OCI-LY7 (cell line): ENCODE results near the gene CENPU. TPM values are rescaled to one million over a fixed set of nuclear protein-coding genes. Genes with fewer than 3 reads are reported as not detected.

Experiments used
- BruUV-seq: library from RNA; stranded (reverse); fragments of 400-500 nt; replicated peaks from 2 replicates; lab custom pipeline; 2021; lab: Mats Ljungman, UMichigan
- CTCF ChIA-PET: fragments of 300-600 bp; sonication (Branson Sonifier 250); formaldehyde crosslinking; loops from one replicate; lab custom pipeline; 2022; ENCODE audit warnings: antibody characterized with exemption; ENCODE audit not compliant: unreplicated experiment; lab: Charles Lee
- POLR2A ChIA-PET: fragments of 300-600 bp; sonication (Branson Sonifier 250); formaldehyde crosslinking; loops from one replicate; lab custom pipeline; 2022; ENCODE audit warnings: antibody characterized with exemption; lab: Charles Lee
- DNase-seq: peaks from one replicate; pipeline ENCODE4 v3.0.0-alpha.2; 2015; ENCODE audit warnings: low spot score
- H2AFZ ChIP-seq: fragments of 200-600 bp; sonication (generic), shearing (Covaris generic); 2 replicates; pipeline ENCODE4 v1.6.1; 2014; ENCODE audit warnings: mild to moderate bottlenecking, antibody characterized with exemption, low read length, moderate library complexity
- H3K27ac ChIP-seq: fragments of 200-600 bp; sonication (generic); 2 replicates; pipeline ENCODE4 v1.5.1; 2014; ENCODE audit warnings: mixed run types, low read depth, mild to moderate bottlenecking, moderate library complexity, low read length, inconsistent platforms; ENCODE audit not compliant: poor library complexity, severe bottlenecking
- H3K36me3 ChIP-seq: fragments of 200-600 bp; sonication (generic); 2 replicates; pipeline ENCODE4 v1.6.1; 2014; ENCODE audit warnings: mild to moderate bottlenecking, antibody characterized with exemption, low read length, moderate library complexity, mixed read lengths; ENCODE audit not compliant: insufficient read depth
- H3K4me1 ChIP-seq: fragments of 200-600 bp; sonication (generic); 2 replicates; pipeline ENCODE4 v1.5.1; 2014; ENCODE audit warnings: mild to moderate bottlenecking, low read length; ENCODE audit not compliant: insufficient read depth, poor library complexity, severe bottlenecking
- H3K4me2 ChIP-seq: fragments of 200-600 bp; sonication (generic); 2 replicates; pipeline ENCODE4 v1.6.1; 2014; ENCODE audit warnings: mild to moderate bottlenecking, low read length
- H3K4me3 ChIP-seq: fragments of 200-600 bp; sonication (generic); 2 replicates; pipeline ENCODE4 v1.5.1; 2014; ENCODE audit warnings: mild to moderate bottlenecking, low read depth, low read length; ENCODE audit not compliant: poor library complexity, severe bottlenecking
- H3K79me2 ChIP-seq: fragments of 200-600 bp; sonication (generic); 2 replicates; pipeline ENCODE4 v1.6.1; 2016; ENCODE audit warnings: low read depth, mild to moderate bottlenecking, low read length, moderate library complexity, mixed read lengths; ENCODE audit not compliant: insufficient read depth
- H3K9me2 ChIP-seq: fragments of 200-600 bp; sonication (generic); 2 replicates; pipeline ENCODE4 v1.6.1; 2016; ENCODE audit warnings: mild to moderate bottlenecking, low read length, mixed read lengths; ENCODE audit not compliant: insufficient read depth
- H3K9me3 ChIP-seq: fragments of 200-600 bp; sonication (generic); 2 replicates; pipeline ENCODE4 v1.6.1; 2014; ENCODE audit warnings: mild to moderate bottlenecking, mixed run types, low read length, mixed read lengths
- H4K20me1 ChIP-seq: fragments of 200-600 bp; sonication (generic); 2 replicates; pipeline ENCODE4 v1.6.1; 2014; ENCODE audit warnings: mild to moderate bottlenecking, antibody characterized with exemption, low read length, moderate library complexity, mixed read lengths; ENCODE audit not compliant: insufficient read depth
- CTCF ChIP-seq: fragments of 200-600 bp; sonication (generic); conservative IDR thresholded peaks from 2 replicates; pipeline ENCODE4 v1.5.1; 2014; ENCODE audit warnings: mild to moderate bottlenecking, antibody characterized with exemption, low read length, moderate library complexity, mixed read lengths
- EZH2phosphoT487 ChIP-seq: fragments of 200-600 bp; sonication (generic); IDR thresholded peaks from 2 replicates; pipeline ENCODE4 v1.6.1; 2018; ENCODE audit warnings: low read depth, borderline replicate concordance, mild to moderate bottlenecking, mixed run types, antibody characterized with exemption, low read length, moderate library complexity, mixed read lengths
- intact Hi-C: fragments of 100-400 bp; cut with micrococcal nuclease; formaldehyde crosslinking; loops from one replicate; pipeline ENCODE4 v1.10.0; 2022; ENCODE audit not compliant: unreplicated experiment
- total RNA-seq, 2 experiments: library from RNA; depleted of rRNA in 1 of 2; stranded (reverse); fragments of >200 nt in 1 of 2; shearing (Covaris generic) in 1 of 2; gene quantifications; 2 replicates each; pipeline ENCODE4 v1.2.3, GENCODE V29; 2014 to 2022

CENPU gene
- total RNA-seq, 2 experiments from 2014 or later: 83.9 to 132 TPM

GRCh38 chr4:184732126-184732525 lies 1.8 kb downstream of the CENPU start:
- Histone ChIP-seq H3K4me3 (peak overlapping the region; percentile 94), H3K9me3 (no peaks in the 10 kb centered on the region), H3K27ac (peak overlapping the region; percentile 84), H3K79me2 (peaks cover 67% of the 10 kb centered on the region), H2AFZ (no peak overlapping the region), H3K9me2 (no peaks in the 10 kb centered on the region), H3K4me1 (peaks cover 35% of the 10 kb centered on the region), H4K20me1 (peaks cover 27% of the 10 kb centered on the region), H3K4me2 (peak overlapping the region; percentile 78), H3K36me3 (peaks cover 54% of the 10 kb centered on the region)
- DNase-seq: peak; percentile 14
- no peak for TF ChIP-seq EZH2phosphoT487
- TF ChIP-seq CTCF: no peak
- BruUV-seq: no TSS peak
- CTCF ChIA-PET: interaction anchor here (0.8 to 1.4 kb wide), 2 partner anchors 9 to 15 kb away, joined by 3 read pairs; no protein-coding TSS in a partner anchor
- POLR2A ChIA-PET: interaction anchor here (0.6 to 2.6 kb wide), 7 partner anchors 9 to 1078 kb away, joined by 3 to 12 read pairs (median 3); no protein-coding TSS in a partner anchor
- intact Hi-C loops: loop anchor here (5.0 to 10.0 kb wide), 5 partner anchors 195 to 1463 kb away; partner anchors contain the start of genes CYP4V2 and IRF2

GRCh38 chr4:184731056-184731455 lies 2.8 kb downstream of the CENPU start:
- peak; percentile 27 for DNase-seq
- Histone ChIP-seq H3K9me2 (no peaks in the 10 kb centered on the region), H3K27ac (peak overlapping the region; percentile 13), H3K4me1 (peaks cover 43% of the 10 kb centered on the region), H3K9me3 (no peaks in the 10 kb centered on the region), H3K4me3 (peak overlapping the region; percentile 94), H3K36me3 (peaks cover 63% of the 10 kb centered on the region), H3K4me2 (peak overlapping the region; percentile 78), H2AFZ (no peak overlapping the region), H4K20me1 (peaks cover 27% of the 10 kb centered on the region), H3K79me2 (peaks cover 74% of the 10 kb centered on the region)
- ChIA-PET POLR2A (interaction anchor here (0.7 to 1.2 kb wide), 7 partner anchors 7 to 92 kb away, joined by 3 to 6 read pairs (median 3); partner anchors contain the start of genes CASP3 and PRIMPOL), CTCF (interaction anchor here (1.4 kb wide), 1 partner anchor 10 kb away, joined by 3 read pairs; no protein-coding TSS in a partner anchor)
- no peak for TF ChIP-seq CTCF
- intact Hi-C loops: loop anchor here (5.0 to 10.0 kb wide), 5 partner anchors 194 to 1464 kb away; partner anchors contain the start of genes CYP4V2 and IRF2
- BruUV-seq: no TSS peak

- Histone ChIP-seq H3K79me2 (peaks cover 79% of the 10 kb centered on the region), H3K4me3 (no peak overlapping the region), H3K4me2 (no peak overlapping the region; the same call in 1 of the 2 replicates), H4K20me1 (peaks cover 27% of the 10 kb centered on the region), H3K36me3 (peaks cover 75% of the 10 kb centered on the region), H2AFZ (no peak overlapping the region), H3K9me2 (no peaks in the 10 kb centered on the region), H3K4me1 (peaks cover 43% of the 10 kb centered on the region), H3K9me3 (no peaks in the 10 kb centered on the region), H3K27ac (no peak overlapping the region)
- no TSS peak for BruUV-seq
- intact Hi-C loops: loop anchor here (5.0 to 10.0 kb wide), 5 partner anchors 193 to 1465 kb away; partner anchors contain the start of genes CYP4V2 and IRF2
- no peak for DNase-seq
- ChIA-PET POLR2A (interaction anchor here (0.9 to 1.2 kb wide), 3 partner anchors 12 to 81 kb away, joined by 3 to 4 read pairs (median 3); partner anchors contain the start of genes CASP3 and PRIMPOL), CTCF (no interaction called here)
- TF ChIP-seq EZH2phosphoT487 (no peak), CTCF (no peak)
Observed at GRCh38 chr4:184729946-184730345, 4.0 kb downstream of the CENPU start.
